Measurements from ENCODE around the gene CYB5D1.

- no peak for TF ChIP-seq CTCF (IDR thresholded peaks at IDR 0.05)
- TF ChIP-seq POLR2A (IDR thresholded peaks at IDR 0.05), result no peak
These were observed 33.5 kb upstream of the CYB5D1 start for GRCh38 chr17:7824021-7824924.

Data from Peyer's patch (tissue), 4 donors.